ENCODE measurements around the gene LAMA2. TPM values are rescaled to one million over a fixed set of nuclear protein-coding genes. Genes with fewer than 3 reads are reported as not detected.

The LAMA2 gene
- total RNA-seq, 1 donor from 2014 or later: 54.0 TPM

DNA sequence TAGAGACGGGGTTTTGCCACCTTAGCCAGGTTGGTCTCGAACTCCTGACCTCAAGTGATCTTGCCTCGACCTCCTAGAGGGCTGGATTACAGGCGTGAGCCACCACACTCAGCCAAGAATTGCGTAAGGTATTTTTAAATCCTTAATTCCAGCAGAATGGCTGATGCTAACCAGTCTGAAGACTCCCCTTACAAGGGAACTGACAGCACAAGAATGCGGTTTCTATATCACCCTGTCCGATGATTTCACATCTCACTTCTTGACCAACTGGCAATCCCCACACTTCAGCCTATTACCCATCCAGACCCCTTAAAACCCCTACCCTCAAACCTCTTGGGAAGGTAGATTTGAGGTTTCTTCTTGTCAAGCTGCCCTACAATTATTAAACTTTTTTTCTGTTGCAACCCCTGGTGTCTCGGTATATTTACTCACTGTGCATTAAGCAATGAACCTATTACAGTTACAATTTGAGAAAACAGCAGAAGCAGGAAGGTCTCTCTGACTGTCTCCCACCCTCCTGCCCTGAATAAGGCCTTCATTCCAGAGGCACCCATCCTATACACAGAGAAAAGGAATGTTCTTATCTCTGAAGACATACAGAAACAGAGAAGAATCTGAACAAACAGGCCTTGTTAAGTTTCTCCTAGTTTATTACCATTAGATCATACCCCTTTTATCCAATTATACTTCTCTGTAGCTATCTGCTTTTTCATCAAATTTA is 662.1 kb downstream of the LAMA2 start:
- Mint-ChIP-seq H3K9me3 (peaks cover 3% of the 10 kb centered on the region), H3K4me1 (ENCODE audit: unreplicated experiment) (no peaks in the 10 kb centered on the region), H3K27me3 (no peaks in the 10 kb centered on the region), H3K36me3 (peaks cover 4% of the 10 kb centered on the region), H3K4me3 (no peak overlapping the region), H3K27ac (no peak overlapping the region)
- DNase-seq (ENCODE audit: extremely low spot score, unreplicated experiment): no peak
- TF ChIP-seq, protein P1, sequence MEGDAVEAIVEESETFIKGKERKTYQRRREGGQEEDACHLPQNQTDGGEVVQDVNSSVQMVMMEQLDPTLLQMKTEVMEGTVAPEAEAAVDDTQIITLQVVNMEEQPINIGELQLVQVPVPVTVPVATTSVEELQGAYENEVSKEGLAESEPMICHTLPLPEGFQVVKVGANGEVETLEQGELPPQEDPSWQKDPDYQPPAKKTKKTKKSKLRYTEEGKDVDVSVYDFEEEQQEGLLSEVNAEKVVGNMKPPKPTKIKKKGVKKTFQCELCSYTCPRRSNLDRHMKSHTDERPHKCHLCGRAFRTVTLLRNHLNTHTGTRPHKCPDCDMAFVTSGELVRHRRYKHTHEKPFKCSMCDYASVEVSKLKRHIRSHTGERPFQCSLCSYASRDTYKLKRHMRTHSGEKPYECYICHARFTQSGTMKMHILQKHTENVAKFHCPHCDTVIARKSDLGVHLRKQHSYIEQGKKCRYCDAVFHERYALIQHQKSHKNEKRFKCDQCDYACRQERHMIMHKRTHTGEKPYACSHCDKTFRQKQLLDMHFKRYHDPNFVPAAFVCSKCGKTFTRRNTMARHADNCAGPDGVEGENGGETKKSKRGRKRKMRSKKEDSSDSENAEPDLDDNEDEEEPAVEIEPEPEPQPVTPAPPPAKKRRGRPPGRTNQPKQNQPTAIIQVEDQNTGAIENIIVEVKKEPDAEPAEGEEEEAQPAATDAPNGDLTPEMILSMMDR (conservative IDR thresholded peaks at IDR 0.05): no peak

DNA sequence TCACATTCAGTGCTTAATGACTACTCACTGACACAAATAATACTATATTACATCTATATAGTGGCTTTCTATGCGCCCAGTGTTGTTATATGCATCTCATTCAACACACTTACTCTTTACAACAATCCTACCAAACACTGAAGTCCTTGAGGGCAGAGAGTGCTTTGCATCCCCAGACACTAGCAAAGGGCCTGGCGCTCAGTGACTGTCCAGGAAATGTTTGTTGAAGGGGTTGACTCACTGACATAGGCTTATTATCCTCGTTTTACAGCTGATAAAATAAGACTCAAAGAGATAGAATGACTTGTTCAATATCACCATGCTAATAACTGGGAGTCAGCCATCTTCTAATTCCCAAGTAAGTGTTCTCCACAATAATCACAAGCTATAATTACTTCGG is 663.8 kb downstream of the LAMA2 start:
- no peak for DNase-seq (ENCODE audit: extremely low spot score, unreplicated experiment)
- Mint-ChIP-seq H3K27me3 (no peaks in the 10 kb centered on the region), H3K27ac (no peak overlapping the region), H3K4me3 (no peak overlapping the region), H3K36me3 (peaks cover 4% of the 10 kb centered on the region), H3K9me3 (peaks cover 3% of the 10 kb centered on the region), H3K4me1 (ENCODE audit: unreplicated experiment) (no peaks in the 10 kb centered on the region)
- TF ChIP-seq, protein P1 (conservative IDR thresholded peaks at IDR 0.05): no peak

DNA sequence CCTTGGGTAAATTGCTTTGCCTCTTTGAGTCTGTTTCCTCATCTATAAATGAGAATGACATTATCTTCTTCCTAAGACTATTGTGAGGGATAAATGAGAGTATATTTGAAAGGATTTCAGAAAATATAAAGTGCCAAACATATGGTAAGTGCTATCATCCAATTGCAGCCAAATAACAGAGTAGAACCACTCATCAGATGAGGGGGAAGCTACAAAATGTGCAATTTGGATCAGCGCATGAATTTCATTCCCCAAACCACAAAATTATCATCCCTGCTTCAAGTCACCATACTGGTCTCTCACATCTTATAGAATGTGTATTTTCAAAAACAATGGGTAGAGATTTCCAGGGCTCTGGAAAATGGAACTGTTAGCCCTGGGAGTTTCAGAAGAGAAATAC is 668.5 kb downstream of the LAMA2 start:
- no peak for DNase-seq (ENCODE audit: extremely low spot score, unreplicated experiment)
- no peaks in the 10 kb centered on the region for H3K9me3 Mint-ChIP-seq
- no peak overlapping the region for H3K4me3 Mint-ChIP-seq
- peaks cover 5% of the 10 kb centered on the region for H3K27me3 Mint-ChIP-seq
- H3K4me1 Mint-ChIP-seq (ENCODE audit: unreplicated experiment): no peaks in the 10 kb centered on the region
- H3K36me3 Mint-ChIP-seq: peaks cover 7% of the 10 kb centered on the region
- TF ChIP-seq, protein P1 (conservative IDR thresholded peaks at IDR 0.05): no peak
- no peak overlapping the region for H3K27ac Mint-ChIP-seq

DNA sequence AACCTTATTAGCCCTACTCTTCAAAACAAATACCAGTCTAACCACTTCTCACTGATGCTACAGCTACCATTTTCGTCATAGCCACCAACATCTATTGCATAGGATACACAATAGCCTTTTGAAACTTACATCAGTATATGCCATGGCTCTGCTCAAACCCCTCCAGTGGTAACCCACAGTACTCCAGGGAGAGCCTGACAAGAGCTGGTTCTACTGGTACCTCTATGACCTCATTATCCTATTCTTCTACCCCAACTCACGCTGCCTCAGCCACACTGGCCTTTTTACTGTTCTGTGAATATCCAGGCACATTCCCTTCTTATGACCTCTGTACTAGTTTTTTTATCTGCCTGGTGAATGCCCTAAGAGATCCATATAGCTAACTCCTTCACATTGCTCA is 669.5 kb downstream of the LAMA2 start:
- peaks cover 7% of the 10 kb centered on the region for H3K36me3 Mint-ChIP-seq
- TF ChIP-seq, protein P1 (conservative IDR thresholded peaks at IDR 0.05): no peak

DNA sequence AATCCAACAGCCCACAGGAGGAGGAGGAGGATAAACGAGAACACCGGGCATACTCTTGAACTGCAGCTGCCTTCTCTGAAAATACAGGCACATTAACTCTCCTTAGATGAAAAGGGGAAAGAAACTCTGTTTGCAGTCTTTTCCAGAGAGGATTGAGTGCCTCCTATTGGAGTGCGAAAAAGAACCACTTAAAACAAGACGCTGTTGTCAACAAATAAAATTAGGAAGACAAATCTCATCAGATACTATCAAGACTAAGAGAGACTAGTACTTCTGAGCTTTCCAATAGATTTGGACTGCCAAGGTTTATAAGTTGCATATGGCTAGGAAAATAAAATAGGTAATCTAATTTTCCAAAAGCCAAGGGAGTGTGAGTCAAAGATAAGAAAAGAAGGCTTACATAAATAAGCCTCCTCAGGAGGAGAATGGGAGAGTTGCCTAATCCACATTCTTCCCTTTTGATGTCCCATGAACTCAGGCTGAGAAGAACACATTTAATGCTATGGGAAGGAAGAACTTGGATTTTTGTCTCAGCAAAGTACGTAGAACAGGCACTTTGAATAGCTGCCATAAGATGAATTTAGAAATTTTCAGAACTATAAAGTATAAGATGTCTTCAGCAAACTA is 672.4 kb downstream of the LAMA2 start:
- Mint-ChIP-seq H3K27ac (no peak overlapping the region), H3K4me1 (ENCODE audit: unreplicated experiment) (no peaks in the 10 kb centered on the region), H3K36me3 (peaks cover 7% of the 10 kb centered on the region), H3K9me3 (no peaks in the 10 kb centered on the region), H3K4me3 (no peak overlapping the region), H3K27me3 (peaks cover 5% of the 10 kb centered on the region)
- DNase-seq (ENCODE audit: extremely low spot score, unreplicated experiment): no peak
- TF ChIP-seq, protein P1 (conservative IDR thresholded peaks at IDR 0.05): no peak

More for the DNA sequence above, 669.5 kb downstream of the LAMA2 start:
- peaks cover 5% of the 10 kb centered on the region for H3K27me3 Mint-ChIP-seq
- H3K4me1 Mint-ChIP-seq (ENCODE audit: unreplicated experiment): no peaks in the 10 kb centered on the region
- no peaks in the 10 kb centered on the region for H3K9me3 Mint-ChIP-seq
- H3K27ac Mint-ChIP-seq: no peak overlapping the region
- H3K4me3 Mint-ChIP-seq: no peak overlapping the region
- DNase-seq (ENCODE audit: extremely low spot score, unreplicated experiment): no peak

Data from type B pancreatic cell (in vitro differentiated cells).